H9 (cell line): Measurements from ENCODE around the gene ANO6. TPM values are rescaled to one million over a fixed set of nuclear protein-coding genes. Genes with fewer than 3 reads are reported as not detected.

Source experiments
- DNase-seq: peaks from one replicate; pipeline ENCODE4 v3.0.0-alpha.2; 2017
- H2AFZ ChIP-seq: one replicate; pipeline ENCODE4 v1.6.1; 2013; ENCODE audit warnings: mild to moderate bottlenecking, low read length, control low read depth, moderate library complexity
- H2AK5ac ChIP-seq: 2 replicates; pipeline ENCODE4 v1.6.1; 2013; ENCODE audit warnings: low read length, control low read depth, mixed read lengths; ENCODE audit not compliant: insufficient read length
- H2BK120ac ChIP-seq: one replicate; pipeline ENCODE4 v1.6.1; 2013; ENCODE audit warnings: low read depth, mild to moderate bottlenecking, low read length, control low read depth, inconsistent platforms; ENCODE audit not compliant: poor library complexity, severe bottlenecking
- H2BK12ac ChIP-seq: 2 replicates; pipeline ENCODE4 v1.6.1; 2013; ENCODE audit warnings: low read length, control low read depth, mixed read lengths, low read depth; ENCODE audit not compliant: insufficient read length
- H2BK15ac ChIP-seq: 2 replicates; pipeline ENCODE4 v1.6.1; 2013; ENCODE audit warnings: low read depth, low read length, control low read depth
- H2BK20ac ChIP-seq: one replicate; pipeline ENCODE4 v1.6.1; 2013; ENCODE audit warnings: low read depth, mild to moderate bottlenecking, low read length, control low read depth, inconsistent platforms; ENCODE audit not compliant: poor library complexity, severe bottlenecking
- H2BK5ac ChIP-seq: 2 replicates; pipeline ENCODE4 v1.6.1; 2013; ENCODE audit warnings: low read length, control low read depth, mixed read lengths; ENCODE audit not compliant: insufficient read length
- H3K14ac ChIP-seq: 2 replicates; pipeline ENCODE4 v1.6.1; 2013; ENCODE audit warnings: low read length, control low read depth; ENCODE audit not compliant: insufficient read depth
- H3K18ac ChIP-seq: 2 replicates; pipeline ENCODE4 v1.6.1; 2013; ENCODE audit warnings: low read depth, mild to moderate bottlenecking, mixed read lengths, low read length, control low read depth; ENCODE audit not compliant: insufficient read length
- H3K23ac ChIP-seq: 2 replicates; pipeline ENCODE4 v1.6.1; 2013; ENCODE audit warnings: low read length, control low read depth, mixed read lengths, low read depth; ENCODE audit not compliant: insufficient read length
- H3K23me2 ChIP-seq: 2 replicates; pipeline ENCODE4 v1.6.1; 2013; ENCODE audit warnings: low read depth, mild to moderate bottlenecking, mixed read lengths, low read length, control low read depth; ENCODE audit not compliant: insufficient read length, poor library complexity, severe bottlenecking
- H3K27ac ChIP-seq: 2 replicates; pipeline ENCODE4 v1.5.1; 2013; ENCODE audit warnings: low read length, control low read depth, mixed read lengths, low read depth; ENCODE audit not compliant: insufficient read length
- H3K27me3 ChIP-seq: 2 replicates; pipeline ENCODE4 v1.6.1; 2013; ENCODE audit warnings: low read length, control low read depth, inconsistent platforms; ENCODE audit not compliant: insufficient read depth
- H3K4ac ChIP-seq: 2 replicates; pipeline ENCODE4 v1.6.1; 2013; ENCODE audit warnings: low read depth, mild to moderate bottlenecking, control low read depth, inconsistent platforms, low read length, moderate library complexity
- H3K4me1 ChIP-seq: 2 replicates; pipeline ENCODE4 v1.6.1; 2013; ENCODE audit warnings: low read length, control low read depth, inconsistent platforms; ENCODE audit not compliant: insufficient read depth
- H3K4me2 ChIP-seq: 2 replicates; pipeline ENCODE4 v1.6.1; 2013; ENCODE audit warnings: low read length, control low read depth, mixed read lengths; ENCODE audit not compliant: insufficient read length, insufficient read depth
- H3K56ac ChIP-seq: 2 replicates; pipeline ENCODE4 v1.6.1; 2013; ENCODE audit warnings: low read depth, mild to moderate bottlenecking, mixed read lengths, low read length, control low read depth; ENCODE audit not compliant: insufficient read length
- H3K79me1 ChIP-seq: 2 replicates; pipeline ENCODE4 v1.6.1; 2013; ENCODE audit warnings: low read depth, mild to moderate bottlenecking, moderate library complexity, low read length, control low read depth, inconsistent platforms; ENCODE audit not compliant: insufficient read depth, poor library complexity, severe bottlenecking
- H3K79me2 ChIP-seq: 2 replicates; pipeline ENCODE4 v1.6.1; 2013; ENCODE audit warnings: low read length, control low read depth, inconsistent platforms; ENCODE audit not compliant: insufficient read depth
- H3K9ac ChIP-seq: 2 replicates; pipeline ENCODE4 v1.6.1; 2013; ENCODE audit warnings: low read length, control low read depth, mixed read lengths; ENCODE audit not compliant: insufficient read length; ENCODE audit errors: extremely low read depth
- H3K9me3 ChIP-seq: one replicate; pipeline ENCODE4 v1.6.1; 2013; ENCODE audit warnings: low read depth, low read length, inconsistent platforms; ENCODE audit not compliant: control insufficient read depth
- H3T11ph ChIP-seq: one replicate; pipeline ENCODE4 v1.6.1; 2013; ENCODE audit warnings: mild to moderate bottlenecking, low read length, control low read depth, inconsistent platforms
- H4K20me1 ChIP-seq: one replicate; pipeline ENCODE4 v1.6.1; 2013; ENCODE audit not compliant: control insufficient read depth, insufficient read length, insufficient read depth
- H4K5ac ChIP-seq: 2 replicates; pipeline ENCODE4 v1.6.1; 2013; ENCODE audit warnings: low read depth, mild to moderate bottlenecking, mixed read lengths, low read length, control low read depth; ENCODE audit not compliant: insufficient read length
- H4K8ac ChIP-seq: replicated peaks from 2 replicates; pipeline ENCODE4 v1.6.1; 2013; ENCODE audit warnings: low read length, control low read depth, mixed read lengths, low read depth; ENCODE audit not compliant: insufficient read length
- H4K91ac ChIP-seq: 2 replicates; pipeline ENCODE4 v1.6.1; 2013; ENCODE audit warnings: low read depth, mild to moderate bottlenecking, moderate library complexity, mixed read lengths, low read length, control low read depth; ENCODE audit not compliant: insufficient read length
- H3K27ac Mint-ChIP-seq, 3 experiments: 2 replicates in 2 of 3; 3 replicates in 1 of 3; pipeline ENCODE4 v1.8.0; 2020 to 2021; ENCODE audit warnings: mixed read lengths in 3 of 3, mild to moderate bottlenecking in 1 of 3, moderate library complexity in 1 of 3
- H3K27me3 Mint-ChIP-seq: 2 replicates; pipeline ENCODE4 v1.8.0; 2021; ENCODE audit warnings: low read depth, mild to moderate bottlenecking, moderate library complexity, mixed read lengths
- H3K36me3 Mint-ChIP-seq, 3 experiments: 2 replicates in 2 of 3; 3 replicates in 1 of 3; pipeline ENCODE4 v1.8.0; 2020 to 2021; ENCODE audit warnings: low read depth in 3 of 3, mixed read lengths in 3 of 3; ENCODE audit not compliant: insufficient read depth in 1 of 3
- H3K4me1 Mint-ChIP-seq, 2 experiments: 2 replicates each; pipeline ENCODE4 v1.8.0; 2020; ENCODE audit warnings: mixed read lengths in 2 of 2
- H3K4me3 Mint-ChIP-seq, 2 experiments: 2 replicates in 1 of 2; 3 replicates in 1 of 2; pipeline ENCODE4 v1.8.0; 2020 to 2021; ENCODE audit warnings: mild to moderate bottlenecking in 2 of 2, mixed read lengths in 2 of 2, moderate library complexity in 1 of 2
- H3K9me3 Mint-ChIP-seq, 2 experiments: 2 replicates in 1 of 2; 3 replicates in 1 of 2; pipeline ENCODE4 v1.8.0; 2020; ENCODE audit warnings: mild to moderate bottlenecking in 2 of 2, mixed read lengths in 2 of 2, moderate library complexity in 1 of 2
- CTCF ChIP-seq: fragments of 200-600 bp; sonication (generic); conservative IDR thresholded peaks from 3 replicates; pipeline ENCODE4 v1.8.0; 2021; ENCODE audit warnings: antibody characterized with exemption, mild to moderate bottlenecking
- WGBS: extraction: QIAGEN DNeasy Blood & Tissue Kit; methylation state at CpG from one replicate; pipeline ENCODE4 v1.1.7; 2013; ENCODE audit warnings: missing lambda C conversion rate, low lambda C conversion rate, mixed read lengths; ENCODE audit not compliant: insufficient read length; ENCODE audit errors: extremely low coverage; 5-methylcytosine and 5-hydroxymethylcytosine counted together
- total RNA-seq: library from RNA; stranded (reverse); gene quantifications from 2 replicates; pipeline ENCODE4 v1.2.1, GENCODE V29; 2021

ANO6 gene
- total RNA-seq, 1 experiment from 2014 or later = 24.3 TPM

- H3K27ac ChIP-seq = no peak overlapping the region
- H3K9me3 ChIP-seq = no peaks in the 10 kb centered on the region
- H3K36me3 Mint-ChIP-seq = peaks cover 0 to 7% (median 2%) of the 10 kb centered on the region in 3 experiments; a peak in 3 of 7 replicates
- no CpG with 5 or more reads among the region's 3 CpGs for WGBS
- H2AFZ ChIP-seq = no peak overlapping the region
- no peak overlapping the region for H3K56ac ChIP-seq
- H3K4ac ChIP-seq = no peak overlapping the region
- 0 out of 2 replicates have a peak, but pooled peaks cover 2% of the 10 kb centered on the region for H3K79me2 ChIP-seq
- peaks cover 26 to 30% of the 10 kb centered on the region in 2 experiments for H3K4me1 Mint-ChIP-seq
- H2BK12ac ChIP-seq = no peak overlapping the region
- H2BK15ac ChIP-seq = no peak overlapping the region
- peak overlapping the region in 1 of 3 experiments; percentile 85; a peak in 1 of 7 replicates for H3K27ac Mint-ChIP-seq
- H4K5ac ChIP-seq = no peak overlapping the region
- no peak overlapping the region for H2BK5ac ChIP-seq
- H4K8ac ChIP-seq = no peak overlapping the region
- peak overlapping the region; percentile 15 for H3K18ac ChIP-seq
- H3K9ac ChIP-seq = no peak overlapping the region
- H3K27me3 Mint-ChIP-seq = no peaks in the 10 kb centered on the region; the same call in 1 of the 2 replicates
- no peaks in the 10 kb centered on the region for H4K20me1 ChIP-seq
- peaks cover 7% of the 10 kb centered on the region; the same call in 1 of the 2 replicates for H3K4me1 ChIP-seq
- H3K14ac ChIP-seq = no peak overlapping the region
- H3K4me2 ChIP-seq = no peak overlapping the region
- no peak overlapping the region for H3K23ac ChIP-seq
- no peak overlapping the region for H3K4me3 Mint-ChIP-seq
- H4K91ac ChIP-seq = no peak overlapping the region
- no peak overlapping the region for H2BK120ac ChIP-seq
- H2AK5ac ChIP-seq = no peak overlapping the region
- no peaks in the 10 kb centered on the region for H3K23me2 ChIP-seq
- TF ChIP-seq CTCF = no peak
- DNase-seq = no peak
- no peak overlapping the region for H3T11ph ChIP-seq
- H3K27me3 ChIP-seq = no peaks in the 10 kb centered on the region
- H3K79me1 ChIP-seq = no peaks in the 10 kb centered on the region
- no peaks in the 10 kb centered on the region for H3K9me3 Mint-ChIP-seq
- no peak overlapping the region for H2BK20ac ChIP-seq
Measured at GRCh38 chr12:45259675-45260074, 43.8 kb downstream of the ANO6 start.
